ENCODE data around the gene HDAC8.
"Not testable (repeated sequence)": the region's sequence is repeated elsewhere in the genome, so short reads cannot be mapped to it uniquely, and the experiment has no call there.

HDAC8 gene

DNA sequence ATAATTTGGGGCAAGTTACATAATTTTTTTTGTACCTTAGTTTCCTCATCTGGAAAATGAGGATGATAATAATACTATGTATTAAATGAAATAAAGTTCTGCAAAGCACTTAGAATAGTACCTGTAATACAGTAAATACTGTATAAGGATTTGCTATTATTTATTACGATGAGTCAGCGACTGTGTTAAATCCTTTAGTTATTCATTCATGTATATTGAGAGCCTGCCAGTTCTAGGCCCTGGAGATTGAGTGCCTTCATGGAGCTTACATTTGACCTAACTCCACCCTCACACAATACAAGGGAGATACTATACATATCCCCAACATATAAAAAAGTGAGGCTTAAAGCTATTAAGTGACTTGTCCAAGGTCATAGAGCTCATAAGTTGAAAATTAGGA is 199.9 kb downstream of the HDAC8 start:
- DNase-seq (ENCODE audit: low spot score) = no peak

DNA sequence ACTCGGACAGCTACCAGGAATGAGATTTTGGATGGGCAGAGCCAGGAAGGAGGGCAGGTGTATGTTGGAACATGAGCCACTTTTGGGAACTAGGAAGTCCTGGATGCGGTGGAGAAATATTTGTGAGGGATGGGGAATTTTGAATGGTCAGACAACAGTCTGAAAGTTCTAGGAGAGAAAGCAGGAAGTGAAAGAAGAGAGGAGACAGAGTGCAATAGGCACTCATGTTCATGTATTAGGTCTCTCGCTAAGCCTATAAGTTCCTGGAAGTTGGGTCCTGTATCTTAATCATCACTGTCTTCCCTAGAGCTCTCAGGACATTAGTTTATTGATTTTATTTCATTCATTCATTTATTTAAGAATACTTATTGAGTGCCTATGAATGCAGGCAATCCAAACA is 201.2 kb downstream of the HDAC8 start:
- DNase-seq (ENCODE audit: low spot score) = no peak

DNA sequence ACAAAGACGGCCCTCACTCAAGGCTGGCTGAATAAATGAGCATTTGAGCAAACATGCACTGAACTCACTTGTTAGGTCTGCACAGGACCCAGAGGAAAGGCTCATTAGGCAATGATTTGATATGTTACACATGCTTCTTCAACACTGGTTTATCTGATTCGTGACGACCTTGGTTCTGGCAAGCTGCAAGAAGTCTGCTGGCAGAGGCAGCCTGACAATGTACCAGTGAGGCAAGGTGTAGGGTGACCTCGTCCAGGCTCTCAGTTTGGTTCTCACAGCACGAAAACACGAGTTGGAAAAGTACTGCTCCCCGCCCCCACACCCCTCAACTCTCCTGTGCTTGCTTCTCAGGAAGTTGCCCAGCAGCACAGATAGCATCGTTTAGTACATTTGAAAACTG is 203.8 kb downstream of the HDAC8 start:
- no peak for DNase-seq (ENCODE audit: low spot score)

DNA sequence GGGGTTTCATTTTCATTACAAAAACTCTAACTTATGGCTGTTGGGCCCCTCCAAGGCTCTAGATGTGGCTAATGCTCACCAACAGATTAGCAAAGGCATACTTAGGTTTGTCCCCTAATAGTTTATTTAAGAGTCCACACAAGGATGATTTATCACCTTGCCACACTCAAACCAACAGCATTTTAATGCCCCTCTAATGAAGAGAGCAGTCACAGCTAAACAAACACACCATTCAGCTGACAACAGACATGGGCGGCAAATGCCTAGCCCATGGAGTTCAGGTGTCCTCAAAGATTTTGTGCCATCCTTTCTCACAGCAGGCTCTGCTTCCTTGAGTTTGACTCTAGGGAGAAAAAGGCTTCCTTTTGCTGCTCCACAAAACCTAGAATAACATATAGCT is 205.1 kb downstream of the HDAC8 start:
- no peak for DNase-seq (ENCODE audit: low spot score)

DNA sequence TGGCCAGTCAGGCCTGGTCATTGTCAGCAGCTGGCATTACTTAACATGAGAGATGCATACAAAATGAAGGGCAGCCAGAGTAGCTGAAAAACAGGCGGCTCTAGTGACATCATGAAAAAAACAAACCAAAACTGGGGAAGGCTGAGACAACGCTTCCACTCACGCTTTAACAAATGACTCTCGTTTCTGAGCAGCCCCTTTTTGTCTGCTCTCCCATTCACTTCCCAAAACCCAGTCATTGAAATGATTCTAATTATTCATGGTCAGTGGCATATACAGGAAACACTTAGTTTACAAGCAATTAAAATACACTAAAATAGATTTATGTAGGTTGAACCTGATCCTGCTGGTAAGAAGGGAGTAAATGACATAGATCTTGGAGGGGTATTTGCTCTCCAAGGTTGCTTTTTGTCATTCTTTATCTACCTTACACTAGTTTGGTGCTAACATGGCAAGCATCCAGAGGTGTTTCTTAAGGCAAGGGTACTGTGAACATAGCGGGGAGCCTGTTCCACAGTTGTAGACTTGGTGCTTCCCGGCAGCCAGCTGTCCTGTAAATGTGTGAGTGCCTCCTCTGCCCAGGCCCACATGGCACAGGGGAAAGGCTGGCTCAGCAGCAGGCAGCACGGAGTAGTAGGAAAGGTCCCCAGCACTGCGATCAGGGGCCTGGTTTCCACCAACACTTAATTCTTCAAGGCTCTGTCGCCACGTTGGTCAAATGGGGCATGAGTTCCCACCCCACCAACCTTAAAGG is 205.8 kb downstream of the HDAC8 start:
- DNase-seq (ENCODE audit: low spot score) = no peak

DNA sequence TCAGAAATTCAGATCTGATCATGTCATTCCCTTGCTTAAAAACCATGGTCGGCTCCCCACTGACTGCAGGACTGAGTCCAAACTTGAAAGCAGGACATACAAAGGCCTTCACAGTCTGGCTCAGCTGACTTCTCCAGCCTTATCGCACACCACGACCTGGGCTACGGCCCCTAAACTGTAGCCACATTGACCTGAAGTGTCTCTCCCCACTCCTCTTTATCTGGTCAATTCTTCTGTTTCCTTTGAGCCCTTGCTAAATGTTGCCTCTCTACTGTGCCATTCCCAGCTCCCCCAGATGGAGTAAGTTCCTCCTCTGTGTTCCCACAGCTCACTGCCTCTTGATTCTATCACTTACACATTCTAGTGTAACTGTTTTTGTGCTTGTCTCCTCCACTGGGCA is 206.5 kb downstream of the HDAC8 start:
- DNase-seq (ENCODE audit: low spot score) = no peak

DNA sequence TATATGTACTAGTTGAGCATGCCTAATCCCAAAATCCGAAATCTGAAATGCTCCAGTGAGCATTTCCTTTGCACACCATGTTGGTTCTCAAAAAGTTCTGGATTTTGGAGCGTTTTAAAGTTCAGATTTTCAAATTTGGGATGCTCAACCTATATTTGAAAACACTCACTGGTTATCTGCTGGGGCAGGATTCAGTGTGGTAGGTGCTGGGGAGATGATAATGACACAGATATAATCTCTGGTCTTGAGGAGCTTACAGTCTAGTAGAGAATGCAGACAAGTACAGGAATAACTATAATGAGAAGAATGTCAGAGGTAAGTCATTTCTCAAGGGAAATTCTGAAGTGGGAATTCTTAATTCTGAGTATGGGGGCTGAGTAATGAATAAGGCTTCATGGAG is 207.5 kb downstream of the HDAC8 start:
- no peak for DNase-seq (ENCODE audit: low spot score)

DNA sequence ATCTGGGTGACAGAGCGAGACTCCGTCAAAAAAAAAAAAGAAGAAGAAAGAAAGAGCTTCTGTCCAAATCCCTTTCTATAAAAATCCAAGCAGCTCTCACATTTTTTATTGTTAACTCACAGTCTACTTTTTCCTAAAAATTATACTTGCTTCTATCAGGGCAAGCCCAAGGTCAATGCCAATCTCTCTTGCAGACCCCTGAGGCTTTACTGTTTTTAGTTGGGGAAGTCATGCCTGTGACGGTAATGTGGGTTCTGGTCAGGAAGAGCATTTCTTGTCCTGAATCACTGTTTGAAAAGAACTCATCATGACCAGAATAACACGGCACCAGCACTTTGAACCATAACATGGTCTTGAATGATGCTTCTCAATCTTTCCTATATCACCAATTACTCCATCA is 212.3 kb downstream of the HDAC8 start:
- no peak for DNase-seq (ENCODE audit: low spot score)

DNA sequence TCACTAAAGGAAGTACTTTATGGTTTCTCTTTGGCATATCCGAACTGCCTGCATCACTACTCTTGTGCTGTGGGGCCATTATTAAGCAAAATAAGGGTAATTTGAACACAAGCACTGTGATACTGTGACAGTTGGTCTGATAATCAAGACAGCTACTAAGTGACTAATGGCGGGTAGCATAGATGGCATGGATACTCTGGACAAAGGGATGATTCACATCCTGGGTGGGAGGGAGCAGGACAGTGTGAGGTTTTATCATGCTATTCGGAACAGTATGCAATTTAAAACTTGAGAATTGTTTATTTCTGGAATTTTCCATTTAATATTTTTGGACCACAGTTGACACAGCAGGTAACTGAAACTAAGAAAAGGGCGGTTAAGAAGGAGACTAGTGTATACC is 214.3 kb downstream of the HDAC8 start:
- no peak for DNase-seq (ENCODE audit: low spot score)

DNA sequence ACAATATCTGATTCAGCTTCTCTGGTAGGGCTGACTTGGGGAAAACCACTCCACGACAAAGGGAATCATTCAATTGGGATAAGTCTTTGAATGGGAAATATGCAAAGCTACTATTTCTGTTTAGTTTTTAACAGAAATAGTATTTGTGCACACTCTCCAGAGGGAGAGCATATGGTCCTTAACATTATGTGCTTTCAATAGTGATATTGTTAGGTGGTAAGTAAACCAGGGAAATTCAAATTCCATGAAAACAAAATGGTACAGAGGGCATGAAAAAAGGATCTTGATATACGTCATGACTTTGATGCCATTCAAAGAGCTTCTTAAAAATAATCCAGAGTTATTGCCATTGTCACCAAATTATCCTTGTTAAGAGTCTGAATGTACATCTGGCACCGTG is 219.9 kb downstream of the HDAC8 start:
- DNase-seq (ENCODE audit: low spot score) = no peak

DNA sequence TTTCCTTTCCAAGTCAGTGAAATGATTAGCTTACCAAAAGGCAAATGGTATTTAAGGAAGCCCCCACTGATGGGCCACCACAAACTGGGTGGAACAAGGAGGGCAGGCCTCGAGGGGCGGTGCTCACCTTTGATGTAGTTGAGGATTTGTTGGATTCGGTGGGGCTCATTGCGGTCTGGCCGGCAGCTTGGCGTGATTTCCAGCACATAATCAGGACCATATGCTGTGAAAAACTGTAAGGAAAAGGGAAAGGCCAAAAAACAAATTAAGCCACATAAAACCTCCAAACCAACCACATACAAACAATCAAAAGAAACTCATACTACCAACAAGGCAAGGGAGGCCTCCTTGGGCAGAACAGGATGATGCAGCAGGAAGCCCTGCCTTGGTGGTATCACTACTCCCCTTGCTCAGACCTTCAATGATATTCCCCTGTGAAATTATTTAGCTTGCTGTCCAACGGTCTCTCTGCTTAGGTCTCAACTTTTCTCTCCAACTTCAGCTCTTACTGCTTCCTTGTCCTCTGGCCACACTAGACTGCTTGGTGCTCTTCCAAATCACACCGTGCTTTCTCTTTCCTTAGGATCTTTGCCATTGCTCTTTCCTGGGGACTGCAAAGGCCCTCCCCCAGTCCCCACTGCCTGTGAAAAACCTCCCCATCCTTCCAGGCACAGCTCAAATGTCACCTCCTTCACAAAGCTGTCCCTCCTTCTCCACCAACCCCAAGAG is 220.9 kb downstream of the HDAC8 start:
- DNase-seq (ENCODE audit: low spot score) = peak; percentile 61

DNA sequence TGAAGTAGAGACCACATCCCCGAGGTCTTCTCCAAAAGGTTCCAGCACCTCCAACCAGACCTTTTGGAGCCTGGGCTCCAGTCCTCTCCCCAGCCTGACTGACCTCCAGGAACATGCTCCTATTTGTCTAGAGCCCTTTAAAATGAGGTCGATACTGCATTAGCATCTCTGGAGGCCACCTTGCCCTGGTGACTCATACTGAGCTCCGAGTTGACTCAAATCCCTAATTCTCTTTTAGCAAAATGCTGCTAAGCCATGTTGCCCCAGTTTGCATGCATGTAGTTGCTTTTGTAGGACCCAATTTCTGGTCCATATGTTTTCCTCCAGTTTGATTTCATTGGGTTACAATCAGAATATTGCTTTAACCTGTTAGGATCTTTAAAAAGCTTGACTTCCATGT is 223.5 kb downstream of the HDAC8 start:
- no peak for DNase-seq (ENCODE audit: low spot score)

DNA sequence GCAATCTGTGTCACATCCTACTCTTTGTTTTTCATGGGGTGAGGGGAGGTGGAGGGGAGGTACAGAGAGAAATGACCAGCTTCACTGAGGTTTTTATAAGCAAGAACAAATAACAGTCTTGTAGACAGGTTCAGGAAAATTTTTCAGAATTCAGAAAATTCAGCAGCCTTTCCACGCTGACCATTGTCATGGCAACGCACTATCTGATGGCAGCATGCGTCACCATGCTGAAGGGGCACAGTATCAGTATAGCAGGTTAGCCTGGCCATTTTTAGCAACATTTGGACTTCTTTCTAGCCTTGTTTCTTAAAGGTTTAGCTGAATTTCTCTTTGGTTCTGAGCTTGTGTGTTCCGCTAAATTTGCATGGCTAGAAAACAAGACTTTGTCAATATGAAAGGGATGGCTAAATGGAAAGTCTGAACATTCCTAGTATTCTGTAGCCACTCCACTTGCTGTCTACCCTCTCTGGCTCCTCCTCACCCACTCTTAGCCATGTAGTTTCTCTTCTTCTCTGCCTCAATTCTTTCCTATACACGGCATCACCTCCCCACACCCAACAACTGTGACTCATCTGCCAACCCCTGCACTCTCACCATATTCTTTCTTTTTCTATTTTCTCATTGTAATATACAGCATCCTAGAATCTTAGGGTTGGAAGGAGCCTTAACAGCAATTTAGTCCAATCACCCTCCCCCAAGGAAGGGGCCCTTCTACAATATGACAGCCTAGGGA is 224.2 kb downstream of the HDAC8 start:
- DNase-seq (ENCODE audit: low spot score) = no peak

DNA sequence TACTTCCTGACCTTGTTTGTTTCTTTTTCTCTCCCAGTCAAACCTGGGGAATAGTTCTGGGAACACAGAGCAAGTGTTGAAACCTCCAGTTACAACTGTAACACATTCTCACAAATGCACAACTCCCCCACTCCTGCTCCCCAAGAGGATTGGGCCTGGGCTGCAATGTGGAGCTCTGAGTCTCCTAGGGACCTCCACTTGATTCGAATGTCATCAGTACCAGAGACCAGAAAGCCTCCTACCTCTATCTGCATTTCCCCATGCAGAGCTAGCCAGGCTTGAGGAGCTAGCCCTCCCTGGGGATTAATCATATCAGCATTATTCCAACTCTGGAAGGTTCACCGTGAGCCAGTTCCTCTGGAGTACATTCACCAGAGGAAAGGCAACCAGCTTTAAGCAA is 225.3 kb downstream of the HDAC8 start:
- DNase-seq (ENCODE audit: low spot score) = no peak

DNA sequence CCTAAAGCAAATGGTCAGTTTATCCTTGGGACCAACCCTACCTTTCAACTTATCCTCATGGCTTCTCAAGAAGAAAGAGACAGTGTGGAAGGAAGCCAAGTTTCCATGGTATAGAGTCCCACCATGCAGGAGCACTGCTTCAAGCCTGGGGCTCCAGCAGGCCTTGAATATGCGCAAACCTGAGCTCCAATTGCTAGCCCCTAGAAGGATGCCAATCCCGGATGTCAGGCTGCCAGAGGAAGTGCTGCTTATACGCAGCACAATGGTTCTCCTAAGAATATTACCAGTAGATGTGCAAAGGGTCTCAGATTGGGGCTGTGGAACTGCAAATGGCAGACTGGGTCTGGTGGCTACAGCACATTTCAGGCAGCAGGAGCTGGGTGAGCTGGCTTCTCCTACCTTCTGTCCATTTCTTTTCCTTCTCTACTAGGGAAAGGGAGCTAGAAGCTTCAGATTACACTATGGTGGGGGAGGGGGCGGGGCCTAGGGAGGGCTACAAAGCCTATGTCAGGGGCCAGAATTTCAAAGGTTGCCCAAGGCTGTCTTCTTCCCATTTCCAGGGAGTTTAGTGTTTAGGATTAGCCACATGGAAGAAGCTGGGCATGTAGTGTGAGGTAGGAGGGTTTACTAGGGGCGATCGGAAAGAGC is 226.2 kb downstream of the HDAC8 start:
- no peak for DNase-seq (ENCODE audit: low spot score)

DNA sequence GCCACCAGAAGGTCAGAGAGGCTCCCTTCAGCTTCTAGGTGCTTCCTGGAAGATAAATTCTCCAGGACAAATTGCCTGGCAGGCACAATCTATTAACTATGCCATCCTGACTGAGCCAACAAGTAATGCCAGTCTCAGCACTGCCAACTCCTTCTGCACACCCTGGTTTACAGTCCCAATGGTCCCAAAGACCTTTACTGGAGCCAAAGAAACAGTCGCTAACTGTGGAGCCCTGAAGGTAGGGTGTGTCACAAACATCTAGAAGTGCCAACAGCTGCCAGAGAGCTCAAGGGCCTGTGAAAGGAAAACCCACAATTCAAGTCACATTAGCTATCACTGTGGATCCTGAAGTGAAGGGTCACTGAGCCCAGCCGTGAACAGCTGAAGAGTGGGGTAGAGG is 232.0 kb downstream of the HDAC8 start:
- DNase-seq (ENCODE audit: low spot score) = no peak

DNA sequence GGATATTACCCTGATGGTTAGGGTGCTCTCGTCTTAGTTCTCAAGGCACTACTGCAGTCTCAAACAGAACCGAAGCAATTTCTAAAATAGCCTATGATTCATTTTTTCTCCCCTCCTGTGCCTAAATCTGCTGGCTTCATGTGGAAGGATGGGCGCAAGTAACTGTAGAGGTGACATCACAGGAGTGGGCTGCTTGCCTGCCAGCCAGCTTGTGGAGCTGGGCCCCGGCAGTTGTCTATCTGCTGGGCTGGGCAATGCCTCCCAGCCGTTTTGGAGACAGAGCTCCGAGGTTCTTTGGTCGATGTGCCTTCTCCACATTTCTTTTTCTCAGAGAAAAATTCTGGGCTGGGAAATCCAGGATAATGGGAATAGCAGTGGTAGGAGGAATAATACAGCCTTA is 232.6 kb downstream of the HDAC8 start:
- DNase-seq (ENCODE audit: low spot score) = no peak

DNA sequence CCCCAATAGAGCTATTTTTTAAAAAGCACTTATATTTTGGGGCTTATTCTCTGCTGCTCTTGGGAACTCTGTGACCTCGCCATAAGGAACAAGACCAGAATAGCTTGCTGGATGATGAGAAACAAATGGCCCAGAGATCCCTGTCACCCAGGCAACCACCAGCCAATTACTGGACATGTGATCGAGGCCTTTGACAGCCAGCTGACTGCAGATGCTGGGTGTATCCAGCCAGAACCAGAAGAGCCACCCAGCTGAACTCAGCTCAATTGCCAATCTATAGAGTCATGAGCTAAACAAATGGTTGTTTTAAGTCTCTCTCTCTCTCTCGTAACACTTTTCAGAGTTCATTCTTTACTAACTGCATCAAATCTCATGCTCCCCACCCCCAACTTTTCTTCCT is 242.5 kb downstream of the HDAC8 start:
- no peak for DNase-seq (ENCODE audit: low spot score)

DNA sequence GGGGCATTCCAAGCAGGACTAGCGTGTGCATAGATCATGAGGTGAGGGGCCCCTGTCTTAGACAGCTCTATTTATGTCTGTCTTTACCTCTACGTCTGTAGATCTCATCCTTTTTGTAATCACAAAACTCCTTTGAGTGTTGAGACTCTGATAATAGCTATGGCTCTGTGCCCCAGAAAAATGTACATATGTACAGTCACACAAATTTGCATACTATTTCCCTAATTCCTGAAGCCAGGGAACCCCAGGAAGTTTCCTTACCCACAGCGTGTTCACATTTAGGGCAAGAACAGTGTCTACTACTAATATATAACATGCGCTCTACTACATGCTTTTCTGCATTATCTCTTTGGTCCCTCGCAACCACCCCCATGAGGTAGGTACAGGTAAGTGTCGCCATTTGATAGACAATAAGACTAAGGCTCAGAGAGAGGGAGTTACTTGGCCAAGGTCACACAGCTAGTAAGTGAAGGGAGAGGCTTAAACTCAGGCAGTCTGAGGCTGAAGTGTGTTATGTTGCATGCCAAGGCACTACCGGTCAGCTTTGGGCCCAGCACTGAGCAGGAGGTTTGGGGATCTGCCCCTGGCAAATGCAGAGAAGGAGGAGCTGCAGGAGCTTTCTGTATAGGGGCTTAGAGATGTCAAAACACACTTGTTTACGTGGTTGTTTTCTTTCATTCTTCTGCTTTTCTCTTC is 245.9 kb downstream of the HDAC8 start:
- no peak for DNase-seq (ENCODE audit: low spot score)

DNA sequence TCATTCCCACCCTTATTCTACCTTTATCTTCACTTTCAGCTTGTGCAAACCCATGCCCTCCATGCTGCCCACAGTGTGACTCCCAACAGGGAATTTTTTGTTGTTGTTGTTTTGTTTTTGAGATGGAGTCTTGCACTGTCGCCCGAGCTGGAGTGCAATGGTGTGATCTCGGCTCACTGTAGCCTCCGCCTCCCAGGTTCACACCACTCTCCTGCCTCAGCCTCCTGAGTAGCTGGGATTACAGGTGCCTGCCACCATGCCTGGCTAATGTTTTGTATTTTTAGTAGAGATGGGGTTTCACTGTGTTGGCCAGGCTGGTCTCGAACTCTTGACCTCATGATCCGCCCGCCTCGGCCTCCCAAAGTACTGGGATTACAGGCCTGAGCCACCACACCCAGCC is 253.0 kb downstream of the HDAC8 start:
- DNase-seq (ENCODE audit: low spot score) = not testable (repeated sequence)

DNA sequence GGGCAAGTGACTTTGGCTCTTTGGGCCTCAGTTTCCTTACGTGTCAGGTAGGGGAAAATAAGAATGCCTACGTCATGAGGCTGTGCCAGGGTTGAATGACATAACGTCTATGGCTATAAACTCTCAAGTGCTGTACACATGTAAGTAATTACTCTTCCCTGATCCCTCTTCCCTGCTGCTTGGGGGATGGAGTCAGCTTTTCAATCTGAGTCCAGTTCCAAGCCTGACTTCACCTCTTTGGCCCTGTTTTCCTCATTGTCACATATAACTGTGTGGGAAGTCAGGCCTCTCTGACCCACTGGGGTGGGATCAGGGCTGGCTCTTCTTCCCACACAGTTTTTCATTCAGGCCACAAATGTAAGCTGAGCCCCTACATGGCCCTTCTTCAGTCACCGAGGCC is 255.5 kb downstream of the HDAC8 start:
- no peak for DNase-seq (ENCODE audit: low spot score)
